B cell (primary cell): ENCODE measurements around the gene PDGFRB. TPM values are rescaled to one million over a fixed set of nuclear protein-coding genes. Genes with fewer than 3 reads are reported as not detected.

Source experiments
- ATAC-seq: fragments of 200-7000 bp; cut with Tn5 transposase; one replicate; pipeline ENCODE4 v1.10.0; 2021; ENCODE audit warnings: low read depth, mild to moderate bottlenecking, moderate number of reproducible peaks, moderate library complexity
- CTCF ChIA-PET: fragments of 350-600 bp; sonication (Branson Sonifier 250); formaldehyde crosslinking; loops from one replicate; lab custom pipeline; 2021; ENCODE audit warnings: antibody characterized with exemption, inconsistent platforms; lab: Charles Lee
- POLR2A ChIA-PET: fragments of 350-600 bp; sonication (Branson Sonifier 250); formaldehyde crosslinking; loops from one replicate; lab custom pipeline; 2021; ENCODE audit warnings: antibody characterized with exemption; lab: Charles Lee
- DNase-seq: peaks from one replicate; pipeline ENCODE4 v3.0.0; 2013
- H2AFZ ChIP-seq: 2 replicates; pipeline ENCODE4 v1.6.1; 2012; ENCODE audit warnings: mild to moderate bottlenecking, low read depth, low read length; ENCODE audit not compliant: insufficient read depth, poor library complexity, severe bottlenecking
- H3K27ac ChIP-seq, 2 donors: 1 replicate in 1 of 2; 2 replicates in 1 of 2; pipeline ENCODE4 v1.5.1; 2012 to 2013; ENCODE audit warnings: low read length in 2 of 2, mild to moderate bottlenecking in 2 of 2, moderate library complexity in 1 of 2
- H3K27me3 ChIP-seq, 4 experiments: fragments of 200-600 bp in 1 of 4; sonication (generic) in 1 of 4; replicated peaks in 1 of 4; 1 replicate in 2 of 4; 2 replicates in 2 of 4; pipeline versions ENCODE4 v1.6.1 to v1.7.0; 2013 to 2016; ENCODE audit warnings: low read length in 3 of 4, mild to moderate bottlenecking in 2 of 4, mixed read lengths in 1 of 4, moderate library complexity in 1 of 4; ENCODE audit not compliant: insufficient read depth in 4 of 4, control insufficient read depth in 3 of 4; ENCODE audit errors: control extremely low read depth in 1 of 4
- H3K36me3 ChIP-seq, 2 experiments: replicated peaks in 1 of 2; 1 replicate in 1 of 2; 2 replicates in 1 of 2; pipeline versions ENCODE4 v1.6.1 to v1.7.1; 2013; ENCODE audit warnings: low read length in 1 of 2; ENCODE audit not compliant: insufficient read depth in 2 of 2, control insufficient read depth in 1 of 2; ENCODE audit errors: control extremely low read depth in 1 of 2, extremely low read depth in 1 of 2
- H3K4me1 ChIP-seq, 2 donors: fragments of 200-600 bp in 1 of 2; sonication (generic) in 1 of 2; 1 replicate in 1 of 2; 2 replicates in 1 of 2; pipeline versions ENCODE4 v1.5.1 to v1.6.1; 2013 to 2017; ENCODE audit warnings: low read length in 2 of 2; ENCODE audit not compliant: control insufficient read depth in 2 of 2, insufficient read depth in 2 of 2
- H3K4me2 ChIP-seq: replicated peaks from 2 replicates; pipeline ENCODE3; 2012; ENCODE audit warnings: mild to moderate bottlenecking, low read depth, low read length; ENCODE audit not compliant: poor library complexity, severe bottlenecking
- H3K4me3 ChIP-seq, 5 experiments: fragments of 200-600 bp in 1 of 5; sonication (generic) in 1 of 5; 1 replicate in 3 of 5; 2 replicates in 2 of 5; pipeline versions ENCODE4 v1.5.1 to v1.7.0; 2011 to 2016; ENCODE audit warnings: low read length in 4 of 5, mild to moderate bottlenecking in 4 of 5, low read depth in 2 of 5, control low read depth in 1 of 5, moderate library complexity in 1 of 5; ENCODE audit not compliant: insufficient read depth in 1 of 5; ENCODE audit errors: control extremely low read depth in 1 of 5, extremely low read depth in 1 of 5
- H3K79me2 ChIP-seq: fragments of 200-600 bp; sonication (generic); one replicate; pipeline ENCODE4 v1.6.0; 2016; ENCODE audit warnings: low read length; ENCODE audit not compliant: control insufficient read depth, insufficient read depth
- H3K9ac ChIP-seq: fragments of 200-600 bp; sonication (generic); 2 replicates; pipeline ENCODE4 v1.6.1; 2017; ENCODE audit warnings: mild to moderate bottlenecking, low read length, moderate library complexity
- H3K9me3 ChIP-seq, 3 donors: one replicate each; pipeline versions ENCODE4 v1.6.1 to v1.7.1; 2013; ENCODE audit warnings: low read length in 2 of 3; ENCODE audit not compliant: control insufficient read depth in 2 of 3, insufficient read depth in 1 of 3; ENCODE audit errors: control extremely low read depth in 1 of 3
- H4K20me1 ChIP-seq: 2 replicates; pipeline ENCODE4 v1.6.0; 2012; ENCODE audit warnings: mild to moderate bottlenecking, low read length; ENCODE audit not compliant: insufficient read depth, control insufficient read depth, poor library complexity, severe bottlenecking
- H3K27ac Mint-ChIP-seq: one replicate; pipeline ENCODE4 v1.8.0; 2021; ENCODE audit warnings: mixed read lengths
- H3K27me3 Mint-ChIP-seq: one replicate; pipeline ENCODE4 v1.8.0; 2021; ENCODE audit warnings: mixed read lengths
- H3K4me1 Mint-ChIP-seq: one replicate; pipeline ENCODE4 v1.8.0; 2021; ENCODE audit warnings: mixed read lengths
- H3K4me3 Mint-ChIP-seq: one replicate; pipeline ENCODE4 v1.8.0; 2021; ENCODE audit warnings: mixed read lengths
- H3K9me3 Mint-ChIP-seq: one replicate; pipeline ENCODE4 v1.8.0; 2022; ENCODE audit warnings: mixed read lengths; ENCODE audit not compliant: insufficient read depth
- CTCF ChIP-seq: fragments of 200-600 bp; IDR thresholded peaks from one replicate; pipeline ENCODE4 v1.8.0; 2022; ENCODE audit warnings: antibody characterized with exemption, mild to moderate bottlenecking
- EZH2 ChIP-seq: IDR thresholded peaks from 2 replicates; pipeline ENCODE4 v1.6.1; 2012; ENCODE audit warnings: borderline replicate concordance, low read depth, mild to moderate bottlenecking, moderate library complexity, low read length; ENCODE audit not compliant: insufficient read depth, poor library complexity, severe bottlenecking
- WGBS: methylation state at CpG from one replicate; pipeline ENCODE4 v1.1.5; 2013; ENCODE audit warnings: missing lambda C conversion rate; ENCODE audit not compliant: insufficient coverage; 5-methylcytosine and 5-hydroxymethylcytosine counted together
- intact Hi-C: fragments of 100-400 bp; cut with micrococcal nuclease; formaldehyde crosslinking; loops from one replicate; pipeline ENCODE4 v1.10.0; 2022
- polyA plus RNA-seq: library from polyadenylated mRNA; depleted of rRNA; stranded (reverse); fragments of >200 nt; gene quantifications from 2 replicates; pipeline ENCODE4 v1.2.3, GENCODE V29; 2012
- total RNA-seq, 2 donors: library from RNA; stranded (reverse); fragments of 120-200 nt in 1 of 2; gene quantifications; 1 replicate in 1 of 2; 2 replicates in 1 of 2; pipeline versions ENCODE4 v1.2.3 to v1.2.4, GENCODE V29; 2013 to 2022

Gene PDGFRB
- total and polyA plus RNA-seq, 2 donors (not counting 1 experiment from before 2014, with no cell fraction given): 0.42 to 3.6 TPM

- Histone ChIP-seq H3K9me3 (no peaks in the 10 kb centered on the region), H3K4me2 (no peak overlapping the region), H3K27ac (no peak overlapping the region), H3K36me3 (no peaks in the 10 kb centered on the region), H3K27me3 (no peaks in the 10 kb centered on the region), H3K4me3 (no peak overlapping the region), H3K4me1 (no peaks in the 10 kb centered on the region), H2AFZ (no peak overlapping the region), H4K20me1 (no peaks in the 10 kb centered on the region), H3K79me2 (no peaks in the 10 kb centered on the region), H3K9ac (no peak overlapping the region)
- POLR2A ChIA-PET: no interaction called here
- Mint-ChIP-seq H3K27me3 (no peaks in the 10 kb centered on the region), H3K4me3 (no peak overlapping the region), H3K9me3 (no peaks in the 10 kb centered on the region), H3K27ac (no peak overlapping the region), H3K4me1 (no peaks in the 10 kb centered on the region)
- ATAC-seq: no peak
- CTCF ChIA-PET: no interaction called here
- no peak for DNase-seq
- TF ChIP-seq CTCF (no peak), EZH2 (no peak)
- 80% methylated on average over 2 of the region's 4 CpGs for WGBS
- intact Hi-C loops: no loop called here
Observed at GRCh38 chr5:150144879-150145278, 10.8 kb downstream of the PDGFRB start.

DNA sequence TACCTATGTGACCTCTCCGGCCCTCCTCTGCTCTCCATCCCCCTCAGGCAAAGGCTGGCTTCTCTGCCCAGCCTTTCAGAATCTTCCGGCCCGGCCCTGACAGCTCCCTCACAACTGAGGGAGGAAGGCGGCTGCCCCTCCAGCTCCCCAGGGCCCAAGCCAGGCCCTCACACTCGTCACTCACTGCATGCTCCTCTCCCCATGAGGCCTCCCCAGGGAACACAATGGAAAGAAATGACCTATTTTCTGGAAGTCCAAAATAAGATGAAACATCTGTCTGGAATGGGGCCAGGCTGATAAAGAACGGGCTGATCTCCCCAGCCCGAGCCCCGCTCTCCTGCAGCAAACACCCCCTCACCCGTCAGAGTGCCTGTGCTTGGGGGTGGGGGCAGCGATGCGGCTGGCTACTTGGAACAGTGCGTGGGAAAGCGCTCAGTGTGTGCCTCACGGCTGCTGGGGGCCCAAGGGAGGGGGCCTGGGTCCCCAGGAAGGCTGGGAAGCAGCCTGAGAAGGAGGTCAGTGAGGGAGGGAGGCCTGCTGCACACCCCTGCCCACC, 11.3 kb downstream of the PDGFRB start:
- WGBS: 39% methylated on average over 13 of the region's 14 CpGs
- intact Hi-C loops: no loop called here
- POLR2A ChIA-PET: no interaction called here

More for the DNA sequence above, 11.3 kb downstream of the PDGFRB start:
- Histone ChIP-seq H3K4me1 (no peaks in the 10 kb centered on the region), H4K20me1 (no peaks in the 10 kb centered on the region), H3K4me2 (no peak overlapping the region), H3K9ac (no peak overlapping the region), H3K9me3 (no peaks in the 10 kb centered on the region), H3K27ac (no peak overlapping the region), H3K4me3 (no peak overlapping the region), H3K36me3 (no peaks in the 10 kb centered on the region), H2AFZ (no peak overlapping the region), H3K27me3 (no peaks in the 10 kb centered on the region), H3K79me2 (no peaks in the 10 kb centered on the region)
- Mint-ChIP-seq H3K4me3 (no peak overlapping the region), H3K4me1 (no peaks in the 10 kb centered on the region), H3K27me3 (no peaks in the 10 kb centered on the region), H3K9me3 (no peaks in the 10 kb centered on the region), H3K27ac (no peak overlapping the region)
- TF ChIP-seq CTCF (no peak), EZH2 (no peak)
- CTCF ChIA-PET: no interaction called here
- DNase-seq: no peak
- no peak for ATAC-seq
